Activated CD8-positive, alpha-beta T cell treated with anti-CD3 and anti-CD28 coated beads for 36 hours (primary cell): ENCODE data around the gene PPP2R5D. TPM values are rescaled to one million over a fixed set of nuclear protein-coding genes. Genes with fewer than 3 reads are reported as not detected.

Source experiments
- ATAC-seq: fragments of 200-7000 bp; cut with Tn5 transposase; one replicate; pipeline ENCODE4 v1.10.0; 2021; ENCODE audit warnings: mild to moderate bottlenecking, moderate library complexity
- CTCF ChIA-PET: fragments of 350-600 bp; sonication (Branson Sonifier 250); formaldehyde crosslinking; loops from one replicate; lab custom pipeline; 2021; ENCODE audit warnings: antibody characterized with exemption; lab: Charles Lee
- POLR2A ChIA-PET: fragments of 350-600 bp; sonication (Branson Sonifier 250); formaldehyde crosslinking; loops from one replicate; lab custom pipeline; 2021; ENCODE audit warnings: antibody characterized with exemption; lab: Charles Lee
- DNase-seq: peaks from one replicate; pipeline ENCODE4 v3.0.0-alpha.2; 2020
- H3K27ac Mint-ChIP-seq: one replicate; pipeline ENCODE4 v1.8.0; 2021; ENCODE audit warnings: mild to moderate bottlenecking, mixed read lengths
- H3K27me3 Mint-ChIP-seq: one replicate; pipeline ENCODE4 v1.8.0; 2021; ENCODE audit warnings: mixed read lengths
- H3K36me3 Mint-ChIP-seq: one replicate; pipeline ENCODE4 v1.8.0; 2021; ENCODE audit warnings: low read depth, mixed read lengths
- H3K4me1 Mint-ChIP-seq: one replicate; pipeline ENCODE4 v1.8.0; 2021; ENCODE audit warnings: low read depth, mixed read lengths
- H3K4me3 Mint-ChIP-seq: one replicate; pipeline ENCODE4 v1.8.0; 2021; ENCODE audit warnings: mild to moderate bottlenecking, moderate library complexity, mixed read lengths
- H3K9me3 Mint-ChIP-seq: one replicate; pipeline ENCODE4 v1.8.0; 2021; ENCODE audit warnings: mixed read lengths
- CTCF ChIP-seq: fragments of 200-600 bp; IDR thresholded peaks from one replicate; pipeline ENCODE4 v1.8.0; 2022; ENCODE audit warnings: antibody characterized with exemption, mild to moderate bottlenecking
- intact Hi-C: fragments of 100-400 bp; cut with micrococcal nuclease; formaldehyde crosslinking; loops from one replicate; pipeline ENCODE4 v1.10.0; 2022
- total RNA-seq, 2 experiments: library from RNA; stranded (reverse); gene quantifications; one replicate each; pipeline ENCODE4 v1.2.3, GENCODE V29; 2021

Gene PPP2R5D
- total RNA-seq, 2 experiments from 2014 or later, result 41.6 to 47.5 TPM

- POLR2A ChIA-PET, result interaction anchor here (2.6 kb wide), 1 partner anchor 83 kb away, joined by 6 read pairs; no protein-coding TSS in a partner anchor
These were observed 76.6 kb downstream of the PPP2R5D start for GRCh38 chr6:43060755-43061633.

GRCh38 chr6:43061861-43062260 is 77.5 kb downstream of the PPP2R5D start:
- CTCF ChIA-PET, result interaction anchor here (1.6 to 4.2 kb wide), 2 partner anchors 8 to 81 kb away, joined by 3 to 32 read pairs; no protein-coding TSS in a partner anchor
- H3K4me3 Mint-ChIP-seq, result no peak overlapping the region
- H3K9me3 Mint-ChIP-seq, result no peaks in the 10 kb centered on the region
- ATAC-seq (no peak), DNase-seq (no peak)
- H3K27ac Mint-ChIP-seq, result no peak overlapping the region
- H3K4me1 Mint-ChIP-seq, result peaks cover 32% of the 10 kb centered on the region
- no peak for TF ChIP-seq CTCF
- peaks cover 17% of the 10 kb centered on the region for H3K36me3 Mint-ChIP-seq
- intact Hi-C loops, result no loop called here
- POLR2A ChIA-PET, result no interaction called here
- no peaks in the 10 kb centered on the region for H3K27me3 Mint-ChIP-seq

More at GRCh38 chr6:43060755-43061633, 76.6 kb downstream of the PPP2R5D start:
- H3K4me3 Mint-ChIP-seq, result peak overlapping the region; percentile 81
- CTCF ChIA-PET, result interaction anchor here (1.6 to 4.2 kb wide), 2 partner anchors 9 to 82 kb away, joined by 3 to 32 read pairs; no protein-coding TSS in a partner anchor
- H3K27me3 Mint-ChIP-seq, result no peaks in the 10 kb centered on the region
- no peak for TF ChIP-seq CTCF
- H3K9me3 Mint-ChIP-seq, result no peaks in the 10 kb centered on the region
- ATAC-seq, result no peak
- peak overlapping the region; percentile 57 for H3K27ac Mint-ChIP-seq
- peaks cover 35% of the 10 kb centered on the region for H3K4me1 Mint-ChIP-seq
- no peak for DNase-seq
- peaks cover 21% of the 10 kb centered on the region for H3K36me3 Mint-ChIP-seq
- intact Hi-C loops, result no loop called here

Other genes starting within 250 kb of the PPP2R5D start
- gene TBCC, start 238.5 kb upstream of the PPP2R5D start, total RNA-seq, result 10 to 100 TPM; 16.0 to 16.3 TPM
- gene BICRAL, start 202.5 kb upstream of the PPP2R5D start, total RNA-seq, result 1 to 10 TPM; 9.7 to 9.8 TPM
- gene RPL7L1, start 105.0 kb upstream of the PPP2R5D start, total RNA-seq, result 100 to 1,000 TPM; 135 to 137 TPM
- not detected for gene PTCRA, start 68.5 kb upstream of the PPP2R5D start, total RNA-seq
- gene CNPY3, start 55.1 kb upstream of the PPP2R5D start, total RNA-seq, result 10 to 100 TPM; 46.2 to 46.8 TPM
- gene GNMT, start 23.8 kb upstream of the PPP2R5D start, total RNA-seq, result under 1 TPM; 0.25 to 0.38 TPM
- gene PEX6, start 5.4 kb upstream of the PPP2R5D start, total RNA-seq, result 1 to 10 TPM; 7.3 to 9.0 TPM
- gene MEA1, start 29.4 kb downstream of the PPP2R5D start, total RNA-seq, result 10 to 100 TPM; 84.8 to 92.3 TPM
- 10 to 100 TPM; 58.6 to 64.0 TPM for gene KLHDC3, start 29.7 kb downstream of the PPP2R5D start, total RNA-seq
- gene RRP36, start 37.1 kb downstream of the PPP2R5D start, total RNA-seq, result 10 to 100 TPM; 47.9 to 48.0 TPM
- 10 to 100 TPM; 13.9 TPM for gene CUL7, start 69.3 kb downstream of the PPP2R5D start, total RNA-seq
- 100 to 1,000 TPM; 108 TPM for gene MRPL2, start 74.9 kb downstream of the PPP2R5D start, total RNA-seq
- 10 to 100 TPM; 10.6 to 11.5 TPM for gene KLC4, start 75.1 kb downstream of the PPP2R5D start, total RNA-seq
- gene PTK7, start 91.7 kb downstream of the PPP2R5D start, total RNA-seq, result 1 to 10 TPM; 3.8 to 4.1 TPM
- gene SRF, start 186.7 kb downstream of the PPP2R5D start, total RNA-seq, result 10 to 100 TPM; 34.5 to 35.4 TPM
- gene CUL9, start 197.6 kb downstream of the PPP2R5D start, total RNA-seq, result 10 to 100 TPM; 38.8 to 43.1 TPM
- gene DNPH1, start 244.9 kb downstream of the PPP2R5D start, total RNA-seq, result 10 to 100 TPM; 86.2 to 86.5 TPM